GM12878 (cell line): ENCODE results near the gene FAM163B. TPM values are rescaled to one million over a fixed set of nuclear protein-coding genes. Genes with fewer than 3 reads are reported as not detected.

Experiments
- ATAC-seq: fragments of 200-7000 bp; cut with Tn5 transposase; 3 replicates; pipeline ENCODE4 v1.9.1; 2020; ENCODE audit warnings: mild to moderate bottlenecking, moderate library complexity
- BruUV-seq: library from RNA; stranded (reverse); fragments of 400-500 nt; replicated peaks from 2 replicates; lab custom pipeline; 2021; lab: Mats Ljungman, UMichigan
- CTCF ChIA-PET: fragments of 300-600 bp; sonication (Branson Sonifier 250); formaldehyde crosslinking; extraction: SDS; loops from one replicate; lab custom pipeline; 2021; ENCODE audit warnings: inconsistent platforms; lab: Yijun Ruan, JAX
- POLR2A ChIA-PET: fragments of 350-600 bp; formaldehyde crosslinking; extraction: SDS; loops from one replicate; lab custom pipeline; 2021; ENCODE audit warnings: inconsistent platforms; lab: Charles Lee
- RAD21 ChIA-PET: fragments of 300-600 bp; sonication (Branson Sonifier 250); formaldehyde crosslinking; loops from one replicate; lab custom pipeline; 2023; ENCODE audit warnings: antibody characterized with exemption; ENCODE audit not compliant: unreplicated experiment; lab: Charles Lee
- SMC1A ChIA-PET: fragments of 300-600 bp; sonication (Branson Sonifier 250); formaldehyde crosslinking; loops from one replicate; lab custom pipeline; 2023; ENCODE audit not compliant: unreplicated experiment, uncharacterized antibody; lab: Charles Lee
- DNase-seq: peaks from one replicate; pipeline ENCODE4 v3.0.0-alpha.2; 2011; ENCODE audit warnings: low read depth, low spot score
- FAIRE-seq: peaks from 3 replicates; lab custom pipeline; 2011; peaks lifted over from hg19 to GRCh38; lab: Jason Lieb, UNC
- H2AFZ ChIP-seq: 2 replicates; pipeline ENCODE4 v1.6.0; 2011; ENCODE audit warnings: low read depth, low read length, control low read depth; ENCODE audit not compliant: control insufficient read depth
- H3K27ac ChIP-seq: 2 replicates; pipeline ENCODE4 v1.5.1; 2011; ENCODE audit warnings: control low read depth; ENCODE audit not compliant: control insufficient read depth, insufficient read depth
- H3K27me3 ChIP-seq, 2 experiments: replicated peaks in 1 of 2; 2 replicates each; pipeline versions ENCODE4 v1.6.0 to v1.6.1; 2011; ENCODE audit warnings: low read length in 1 of 2; ENCODE audit not compliant: control insufficient read depth in 2 of 2, insufficient read depth in 2 of 2
- H3K36me3 ChIP-seq, 2 experiments: 2 replicates each; pipeline ENCODE4 v1.5.1; 2011; ENCODE audit warnings: low read length in 1 of 2; ENCODE audit not compliant: control insufficient read depth in 2 of 2, insufficient read depth in 2 of 2
- H3K4me1 ChIP-seq: 2 replicates; pipeline ENCODE4 v1.6.1; 2011; ENCODE audit warnings: mild to moderate bottlenecking, low read length, moderate library complexity, mixed read lengths; ENCODE audit not compliant: control insufficient read depth, insufficient read depth
- H3K4me2 ChIP-seq: 2 replicates; pipeline ENCODE4 v1.6.0; 2011; ENCODE audit warnings: control low read depth; ENCODE audit not compliant: control insufficient read depth, insufficient read depth
- H3K4me3 ChIP-seq: fragments of 200-600 bp; sonication (generic); 2 replicates; pipeline ENCODE4 v1.5.1; 2016
- H3K79me2 ChIP-seq: 2 replicates; pipeline ENCODE4 v1.6.0; 2011; ENCODE audit warnings: low read length; ENCODE audit not compliant: control insufficient read depth, insufficient read depth
- H3K9ac ChIP-seq: 2 replicates; pipeline ENCODE4 v1.8.0; 2011; ENCODE audit warnings: low read length, control low read depth, mixed read lengths; ENCODE audit not compliant: control insufficient read depth, insufficient read depth
- H3K9me3 ChIP-seq: replicated peaks from 3 replicates; pipeline ENCODE4 v1.5.1; 2011; ENCODE audit warnings: mild to moderate bottlenecking, low read length; ENCODE audit not compliant: control insufficient read depth, insufficient read depth
- H4K20me1 ChIP-seq: 2 replicates; pipeline ENCODE4 v1.6.0; 2011; ENCODE audit not compliant: control insufficient read depth, insufficient read depth
- BACH1 ChIP-seq: fragments of 450-650 bp; IDR thresholded peaks from 2 replicates; pipeline ENCODE4 v1.6.1; 2017; ENCODE audit warnings: mild to moderate bottlenecking, borderline replicate concordance
- MTA2 ChIP-seq: fragments of 450-650 bp; IDR thresholded peaks from 2 replicates; pipeline ENCODE4 v1.6.1; 2016; ENCODE audit warnings: low read depth, mild to moderate bottlenecking, moderate library complexity
- POLR2A ChIP-seq: IDR thresholded peaks from 2 replicates; pipeline ENCODE4 v1.6.1; 2011; ENCODE audit warnings: low read depth, mild to moderate bottlenecking, low read length
- SUZ12 ChIP-seq: fragments of 200-600 bp; sonication (generic); IDR thresholded peaks from one replicate; pipeline ENCODE4 v1.6.1; 2018; ENCODE audit warnings: antibody characterized with exemption, mild to moderate bottlenecking; ENCODE audit not compliant: unreplicated experiment
- TBL1XR1 ChIP-seq: IDR thresholded peaks from 2 replicates; pipeline ENCODE4 v1.6.1; 2012; ENCODE audit warnings: low read depth, low read length, improper control_type of control experiment
- WGBS: methylation state at CpG from one replicate; pipeline ENCODE4 v1.1.6; 2016; ENCODE audit warnings: low lambda C conversion rate; ENCODE audit not compliant: insufficient replicate concordance, insufficient coverage; ENCODE audit errors: missing lambda C conversion rate; 5-methylcytosine and 5-hydroxymethylcytosine counted together
- in situ Hi-C: fragments of 300-500 bp; cut with MboI; formaldehyde crosslinking; loops from 9 replicates; pipeline ENCODE4 v1.14.3; 2018; ENCODE audit warnings: mixed read lengths
- intact Hi-C: fragments of 100-400 bp; cut with micrococcal nuclease; formaldehyde crosslinking; loops from one replicate; pipeline ENCODE4 v1.14.2; 2022; ENCODE audit not compliant: unreplicated experiment
- polyA plus RNA-seq, 11 experiments: library from polyadenylated mRNA; depleted of rRNA in 4 of 11; unstranded in 6 of 11; stranded (reverse) in 5 of 11; fragments of >200 nt; fragmentation: Nextera tagmentation in 4 of 11; fragmentation: Illumina TruSeq in 1 of 11; extraction: Ambion mirVana in 4 of 11; extraction: Trizol in 1 of 11; gene quantifications; 1 replicate in 1 of 11; 2 replicates in 10 of 11; pipeline versions ENCODE4 v1.2.1 to v1.2.3, GENCODE V29; 2011 to 2016; ENCODE audit warnings: inconsistent platforms in 2 of 11, missing spikeins in 2 of 11, low read depth in 1 of 11
- total RNA-seq, 4 experiments: library from RNA; depleted of rRNA in 3 of 4; stranded (reverse); fragments of >200 nt in 3 of 4; fragmentation: Illumina TruSeq in 1 of 4; extraction: Trizol in 1 of 4; gene quantifications; 2 replicates each; pipeline versions ENCODE4 v1.2.1 to v1.2.3, GENCODE V29; 2013 to 2021
- TF ChIP-seq, protein P1 (sequence below): fragments of 450-650 bp; conservative IDR thresholded peaks from 2 replicates; pipeline ENCODE4 v1.6.1; 2017; ENCODE audit warnings: mild to moderate bottlenecking, moderate library complexity

Gene FAM163B
- total and polyA plus RNA-seq, 10 of the 15 experiments (the other 5 are each of a cell fraction or from before 2014, with no cell fraction given) = not detected

- RAD21 ChIA-PET = no interaction called here
- intact Hi-C loops = loop anchor here (10.0 kb wide), 1 partner anchor 144 kb away; no protein-coding TSS in a partner anchor
These were observed 28.2 kb downstream of the FAM163B start for GRCh38 chr9:133581011-133581410.

GRCh38 chr9:133580419-133580738 lies 28.8 kb downstream of the FAM163B start:
- RAD21 ChIA-PET = no interaction called here

More at GRCh38 chr9:133581011-133581410, 28.2 kb downstream of the FAM163B start:
- no peak for ATAC-seq
- BruUV-seq = no TSS peak
- in situ Hi-C loops = no loop called here
- ChIA-PET SMC1A (interaction anchor here (1.3 kb wide), 1 partner anchor 413 kb away, joined by 3 read pairs; no protein-coding TSS in a partner anchor), CTCF (no interaction called here), POLR2A (no interaction called here)
- Histone ChIP-seq H2AFZ (no peak overlapping the region), H3K9me3 (no peaks in the 10 kb centered on the region), H3K36me3 (no peaks in the 10 kb centered on the region), H3K4me3 (no peak overlapping the region), H3K4me1 (no peaks in the 10 kb centered on the region; the same call in 1 of the 2 replicates), H3K9ac (no peak overlapping the region), H4K20me1 (no peaks in the 10 kb centered on the region; the same call in 1 of the 2 replicates), H3K4me2 (no peak overlapping the region), H3K27me3 (peaks cover 21 to 36% of the 10 kb centered on the region in 2 experiments), H3K27ac (no peak overlapping the region), H3K79me2 (no peaks in the 10 kb centered on the region)
- 3% methylated on average over 4 of the region's 4 CpGs for WGBS
- no peak for FAIRE-seq
- DNase-seq = no peak
- TF ChIP-seq, protein P1, sequence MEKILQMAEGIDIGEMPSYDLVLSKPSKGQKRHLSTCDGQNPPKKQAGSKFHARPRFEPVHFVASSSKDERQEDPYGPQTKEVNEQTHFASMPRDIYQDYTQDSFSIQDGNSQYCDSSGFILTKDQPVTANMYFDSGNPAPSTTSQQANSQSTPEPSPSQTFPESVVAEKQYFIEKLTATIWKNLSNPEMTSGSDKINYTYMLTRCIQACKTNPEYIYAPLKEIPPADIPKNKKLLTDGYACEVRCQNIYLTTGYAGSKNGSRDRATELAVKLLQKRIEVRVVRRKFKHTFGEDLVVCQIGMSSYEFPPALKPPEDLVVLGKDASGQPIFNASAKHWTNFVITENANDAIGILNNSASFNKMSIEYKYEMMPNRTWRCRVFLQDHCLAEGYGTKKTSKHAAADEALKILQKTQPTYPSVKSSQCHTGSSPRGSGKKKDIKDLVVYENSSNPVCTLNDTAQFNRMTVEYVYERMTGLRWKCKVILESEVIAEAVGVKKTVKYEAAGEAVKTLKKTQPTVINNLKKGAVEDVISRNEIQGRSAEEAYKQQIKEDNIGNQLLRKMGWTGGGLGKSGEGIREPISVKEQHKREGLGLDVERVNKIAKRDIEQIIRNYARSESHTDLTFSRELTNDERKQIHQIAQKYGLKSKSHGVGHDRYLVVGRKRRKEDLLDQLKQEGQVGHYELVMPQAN = no peak
- no peak for TF ChIP-seq BACH1
- no peak for TF ChIP-seq TBL1XR1
- no peak for TF ChIP-seq MTA2

More at GRCh38 chr9:133580419-133580738, 28.8 kb downstream of the FAM163B start:
- 0% methylated on average over 6 of the region's 6 CpGs for WGBS
- H3K27me3 ChIP-seq = peaks cover 19 to 31% of the 10 kb centered on the region in 2 experiments
- no peak for TF ChIP-seq POLR2A
- TF ChIP-seq SUZ12 = no peak
- H3K4me1 ChIP-seq = no peaks in the 10 kb centered on the region; the same call in 1 of the 2 replicates
- no TSS peak for BruUV-seq
- no peak overlapping the region for H3K9ac ChIP-seq
- SMC1A ChIA-PET = no interaction called here
- H3K27ac ChIP-seq = no peak overlapping the region
- CTCF ChIA-PET = no interaction called here
- in situ Hi-C loops (no loop called here), intact Hi-C loops (loop anchor here (10.0 kb wide), 1 partner anchor 144 kb away; no protein-coding TSS in a partner anchor)
- FAIRE-seq = no peak
- H2AFZ ChIP-seq = no peak overlapping the region
- no peaks in the 10 kb centered on the region for H3K9me3 ChIP-seq
- POLR2A ChIA-PET = no interaction called here
- H3K79me2 ChIP-seq = no peaks in the 10 kb centered on the region
- DNase-seq = no peak
- H3K4me3 ChIP-seq = no peak overlapping the region
- no peak overlapping the region for H3K4me2 ChIP-seq
- no peak for ATAC-seq
- no peaks in the 10 kb centered on the region; the same call in 1 of the 2 replicates for H4K20me1 ChIP-seq
- H3K36me3 ChIP-seq = no peaks in the 10 kb centered on the region
